ENCODE results near the gene AGBL1.

Gene AGBL1

GRCh38 chr15:86362555-86362954 lies 282.9 kb downstream of the AGBL1 start:
- H3K27ac ChIP-seq (ENCODE audit: extremely low read depth, low read depth, low read length): no peak overlapping the region
- ChIA-PET POLR2A (no interaction called here), CTCF (no interaction called here)
- no peaks in the 10 kb centered on the region for H3K36me3 ChIP-seq (ENCODE audit: control insufficient read depth in 2 of 2, insufficient read depth in 1 of 2, low read length in 2 of 2)
- TF ChIP-seq BCL11B (tag by site-specific recombination; IDR thresholded peaks at IDR 0.05; ENCODE audit: low read depth) (no peak), ZNF148 (tag by site-specific recombination; IDR thresholded peaks at IDR 0.05; ENCODE audit: borderline replicate concordance) (no peak), PRDM6 (tag by site-specific recombination; IDR thresholded peaks at IDR 0.05) (no peak), ZNF175 (tag by site-specific recombination; IDR thresholded peaks at IDR 0.05) (no peak), ZNF280D (tag by site-specific recombination; IDR thresholded peaks at IDR 0.05) (no peak), SP3 (tag by site-specific recombination; IDR thresholded peaks at IDR 0.05) (no peak), ZSCAN16 (tag by site-specific recombination; IDR thresholded peaks at IDR 0.05) (no peak), ZNF223 (tag by site-specific recombination; IDR thresholded peaks at IDR 0.05) (no peak), ZNF362 (tag by site-specific recombination; IDR thresholded peaks at IDR 0.05) (no peak)
- H3K4me3 ChIP-seq (ENCODE audit: low read depth, low read length): no peak overlapping the region
- H3K9me3 ChIP-seq (ENCODE audit: control insufficient read depth, insufficient read depth, low read depth, low read length): no peaks in the 10 kb centered on the region; the same call in none of the 2 replicates
- no peaks in the 10 kb centered on the region for H3K4me1 ChIP-seq (ENCODE audit: control insufficient read depth, insufficient read depth, low read length)

GRCh38 chr15:86373147-86373546 lies 293.5 kb downstream of the AGBL1 start:
- ChIA-PET POLR2A (no interaction called here), CTCF (interaction anchor here (0.7 kb wide), 1 partner anchor 552 kb away, joined by 3 read pairs; no protein-coding TSS in a partner anchor)
- H3K9me3 ChIP-seq (ENCODE audit: control insufficient read depth, insufficient read depth, low read depth, low read length): no peaks in the 10 kb centered on the region; the same call in 1 of the 2 replicates
- no peak overlapping the region for H3K27ac ChIP-seq (ENCODE audit: extremely low read depth, low read depth, low read length)
- TF ChIP-seq ZNF571 (tag by site-specific recombination; IDR thresholded peaks at IDR 0.05) (no peak), MYNN (tag by site-specific recombination; IDR thresholded peaks at IDR 0.05; ENCODE audit: borderline replicate concordance) (no peak), ZBTB8A (tag by site-specific recombination; IDR thresholded peaks at IDR 0.05) (no peak), ZNF26 (tag by site-specific recombination; IDR thresholded peaks at IDR 0.05) (no peak), OSR2 (tag by site-specific recombination; IDR thresholded peaks at IDR 0.05) (no peak), SCRT2 (tag by site-specific recombination; IDR thresholded peaks at IDR 0.05) (no peak), GLI2 (tag by site-specific recombination; IDR thresholded peaks at IDR 0.05; ENCODE audit: borderline replicate concordance, low read depth) (no peak)
- H3K4me3 ChIP-seq (ENCODE audit: low read depth, low read length): no peak overlapping the region
- peaks cover 22% of the 10 kb centered on the region for H3K4me1 ChIP-seq (ENCODE audit: control insufficient read depth, insufficient read depth, low read length)
- H3K36me3 ChIP-seq (ENCODE audit: control insufficient read depth in 2 of 2, insufficient read depth in 1 of 2, low read length in 2 of 2): no peaks in the 10 kb centered on the region
